NCI-H2171 (cell line): ENCODE measurements around the gene ERC2.

ENCODE experiments used
- DNase-seq: peaks from one replicate; lab custom pipeline; 2025; lab: John Stamatoyannopoulos, UW

The ERC2 gene

GRCh38 chr3:56251343-56251945, 216.8 kb downstream of the ERC2 start:
- no peak for DNase-seq

- DNase-seq: no peak
Observed at GRCh38 chr3:56248021-56248420, 220.2 kb downstream of the ERC2 start.

GRCh38 chr3:56238299-56238698, 230.0 kb downstream of the ERC2 start:
- peak; percentile 73 for DNase-seq

GRCh38 chr3:56233742-56234141, 234.5 kb downstream of the ERC2 start:
- no peak for DNase-seq

GRCh38 chr3:56229311-56229710, 239.0 kb downstream of the ERC2 start:
- no peak for DNase-seq

- DNase-seq: no peak
Observed at GRCh38 chr3:56222866-56223265, 245.4 kb downstream of the ERC2 start.

- no peak for DNase-seq
Observed at GRCh38 chr3:56219894-56220805, 248.1 kb downstream of the ERC2 start.

- no peak for DNase-seq
Observed at GRCh38 chr3:56209982-56210751, 258.1 kb downstream of the ERC2 start.

- DNase-seq: no peak
Observed at GRCh38 chr3:56207922-56208321, 260.3 kb downstream of the ERC2 start.

- DNase-seq: no peak
Observed at GRCh38 chr3:56205406-56205805, 262.9 kb downstream of the ERC2 start.

- DNase-seq: no peak
Observed at GRCh38 chr3:56202997-56203396, 265.3 kb downstream of the ERC2 start.

- no peak for DNase-seq
Observed at GRCh38 chr3:56201407-56201806, 266.9 kb downstream of the ERC2 start.

- no peak for DNase-seq
Observed at GRCh38 chr3:56200251-56200650, 268.0 kb downstream of the ERC2 start.

- DNase-seq: no peak
Observed at GRCh38 chr3:56197991-56198390, 270.3 kb downstream of the ERC2 start.

- no peak for DNase-seq
Observed at GRCh38 chr3:56197259-56197965, 270.9 kb downstream of the ERC2 start.

- no peak for DNase-seq
Observed at GRCh38 chr3:56196700-56197099, 271.6 kb downstream of the ERC2 start.

- no peak for DNase-seq
Observed at GRCh38 chr3:56193519-56193918, 274.7 kb downstream of the ERC2 start.

GRCh38 chr3:56192001-56192400, 276.3 kb downstream of the ERC2 start:
- DNase-seq: no peak

- DNase-seq: peak; percentile 16
Observed at GRCh38 chr3:56190771-56191305, 277.4 kb downstream of the ERC2 start.

GRCh38 chr3:56190130-56190529, 278.1 kb downstream of the ERC2 start:
- no peak for DNase-seq

- peak; percentile 9 for DNase-seq
Observed at GRCh38 chr3:56189536-56189935, 278.7 kb downstream of the ERC2 start.

- DNase-seq: no peak
Observed at GRCh38 chr3:56188201-56188600, 280.1 kb downstream of the ERC2 start.
